K562 (cell line): ENCODE measurements around the gene USP13. TPM values are rescaled to one million over a fixed set of nuclear protein-coding genes. Genes with fewer than 3 reads are reported as not detected.

Experiments used
- ATAC-seq: fragments of 200-7000 bp; cut with Tn5 transposase; 3 replicates; pipeline ENCODE4 v1.9.1; 2020; ENCODE audit warnings: moderate library complexity
- BruUV-seq: library from RNA; stranded (reverse); fragments of 400-500 nt; replicated peaks from 2 replicates; lab custom pipeline; 2021; lab: Mats Ljungman, UMichigan
- CTCF ChIA-PET: fragments of 300-600 bp; formaldehyde crosslinking; extraction: SDS; loops from one replicate; lab custom pipeline; 2021; ENCODE audit warnings: low intra/inter-chr PET ratio; lab: Yijun Ruan, JAX
- POLR2A ChIA-PET: fragments of 300-600, 350-650 bp; sonication (Branson Sonifier 250); formaldehyde crosslinking; extraction: SDS; loops from one replicate; lab custom pipeline; 2021; ENCODE audit warnings: antibody characterized with exemption, inconsistent platforms; lab: Yijun Ruan, JAX
- DNase-seq, 4 experiments: peaks; one replicate each; pipeline versions ENCODE4 v3.0.0 to v3.0.0-alpha.2; 2011 to 2018; ENCODE audit warnings: low spot score in 3 of 4, mixed read lengths in 3 of 4; ENCODE audit errors: extremely low read depth in 1 of 4
- FAIRE-seq: peaks from 2 replicates; lab custom pipeline; 2011; peaks lifted over from hg19 to GRCh38; lab: Jason Lieb, UNC
- H2AFZ ChIP-seq: 2 replicates; pipeline ENCODE4 v1.6.0; 2011; ENCODE audit warnings: low read depth, low read length, control low read depth, inconsistent platforms
- H3K27ac ChIP-seq: fragments of 200-600 bp; 3 replicates; pipeline ENCODE4 v1.8.0; 2011; ENCODE audit warnings: low read depth, mild to moderate bottlenecking, control low read depth, inconsistent platforms, low read length, moderate library complexity, mixed read lengths; ENCODE audit errors: extremely low read depth
- H3K27me3 ChIP-seq, 2 experiments: fragments of 300-600 bp in 1 of 2; 2 replicates in 1 of 2; 3 replicates in 1 of 2; pipeline versions ENCODE4 v1.6.0 to v1.8.0; 2011; ENCODE audit warnings: inconsistent platforms in 2 of 2, low read length in 2 of 2, mild to moderate bottlenecking in 1 of 2, mixed read lengths in 1 of 2, moderate library complexity in 1 of 2; ENCODE audit not compliant: control insufficient read depth in 2 of 2, insufficient read depth in 2 of 2
- H3K36me3 ChIP-seq: fragments of 300-600 bp; 3 replicates; pipeline ENCODE4 v1.8.0; 2011; ENCODE audit warnings: mild to moderate bottlenecking, low read length, inconsistent platforms; ENCODE audit not compliant: control insufficient read depth, insufficient read depth
- H3K4me1 ChIP-seq, 2 experiments: fragments of 200-600 bp in 1 of 2; replicated peaks in 1 of 2; 2 replicates in 1 of 2; 3 replicates in 1 of 2; pipeline versions ENCODE4 v1.5.1 to v1.8.0; 2011; ENCODE audit warnings: inconsistent platforms in 2 of 2, low read length in 2 of 2, mild to moderate bottlenecking in 1 of 2, mixed read lengths in 1 of 2, moderate library complexity in 1 of 2; ENCODE audit not compliant: control insufficient read depth in 2 of 2, insufficient read depth in 2 of 2
- H3K4me2 ChIP-seq: 2 replicates; pipeline ENCODE4 v1.6.1; 2011; ENCODE audit warnings: low read length, control low read depth, inconsistent platforms, mixed read lengths; ENCODE audit not compliant: insufficient read depth
- H3K4me3 ChIP-seq: fragments of 200-600 bp; sonication (generic), shearing (Covaris generic); 2 replicates; pipeline ENCODE4 v1.5.1; 2016; ENCODE audit warnings: control low read depth, inconsistent platforms
- H3K79me2 ChIP-seq: fragments of 200-600 bp; 3 replicates; pipeline ENCODE4 v1.8.0; 2011; ENCODE audit warnings: low read length, inconsistent platforms; ENCODE audit not compliant: control insufficient read depth, insufficient read depth
- H3K9ac ChIP-seq, 2 experiments: 2 replicates each; pipeline versions ENCODE4 v1.6.0 to v1.6.1; 2011; ENCODE audit warnings: low read depth in 2 of 2, low read length in 2 of 2, control low read depth in 1 of 2, inconsistent platforms in 1 of 2, mild to moderate bottlenecking in 1 of 2, mixed read lengths in 1 of 2; ENCODE audit not compliant: insufficient read depth in 1 of 2
- H3K9me1 ChIP-seq: one replicate; pipeline ENCODE4 v1.6.0; 2011; ENCODE audit warnings: inconsistent platforms, mild to moderate bottlenecking, low read length, moderate library complexity; ENCODE audit not compliant: control insufficient read depth, insufficient read depth
- H3K9me3 ChIP-seq: replicated peaks from 2 replicates; pipeline ENCODE4 v1.5.1; 2011; ENCODE audit warnings: low read depth, low read length, inconsistent platforms; ENCODE audit not compliant: control insufficient read depth, insufficient read depth
- H4K20me1 ChIP-seq: replicated peaks from 2 replicates; pipeline ENCODE4 v1.6.1; 2011; ENCODE audit warnings: low read length, inconsistent platforms, mixed read lengths; ENCODE audit not compliant: control insufficient read depth, insufficient read depth
- ARID1B ChIP-seq: fragments of 450-650 bp; IDR thresholded peaks from 2 replicates; pipeline ENCODE4 v1.6.1; 2016; ENCODE audit warnings: antibody characterized with exemption, mild to moderate bottlenecking, inconsistent platforms
- ATF1 ChIP-seq, 2 experiments: fragments of 450-650 bp in 1 of 2; IDR thresholded peaks; 2 replicates each; pipeline ENCODE4 v1.6.1; 2016; ENCODE audit warnings: missing compliant biosample characterization in 1 of 2, missing genetic modification characterization in 1 of 2
- BDP1 ChIP-seq: IDR thresholded peaks from 3 replicates; pipeline ENCODE4 v1.6.1; 2011; ENCODE audit not compliant: insufficient read length, insufficient read depth
- DACH1 ChIP-seq: fragments of 450-650 bp; IDR thresholded peaks from 2 replicates; pipeline ENCODE4 v1.6.1; 2018; ENCODE audit not compliant: partially characterized antibody
- FOXJ2 ChIP-seq: fragments of 200-800 bp; sonication (Bioruptor generic); IDR thresholded peaks from 2 replicates; pipeline ENCODE4 v1.6.1; 2016; ENCODE audit warnings: missing genetic modification characterization, missing compliant biosample characterization
- ILF3 ChIP-seq: fragments of 450-650 bp; IDR thresholded peaks from 2 replicates; pipeline ENCODE4 v1.6.1; 2018; ENCODE audit warnings: antibody characterized with exemption, mild to moderate bottlenecking, moderate library complexity, borderline replicate concordance
- RFX1 ChIP-seq: fragments of 450-650 bp; IDR thresholded peaks from 2 replicates; pipeline ENCODE4 v1.6.1; 2016; ENCODE audit warnings: mild to moderate bottlenecking, moderate library complexity
- TEAD4 ChIP-seq, 2 experiments: sonication (generic) in 1 of 2; formaldehyde crosslinking in 1 of 2; IDR thresholded peaks; 2 replicates each; pipeline versions ENCODE4 v1.6.1 to v1.8.0; 2012 to 2022; ENCODE audit warnings: borderline replicate concordance in 1 of 2, inconsistent platforms in 1 of 2, low read length in 1 of 2, mild to moderate bottlenecking in 1 of 2, missing genetic modification reagents in 1 of 2
- WGBS: fragments of 100-300 bp; shearing (Covaris generic); methylation state at CpG from one replicate; pipeline ENCODE4 v1.1.6; 2016; ENCODE audit warnings: low coverage, mixed read lengths; ENCODE audit not compliant: insufficient coverage; ENCODE audit errors: missing lambda C conversion rate; 5-methylcytosine and 5-hydroxymethylcytosine counted together
- in situ Hi-C: fragments of 300-500 bp; cut with MboI; formaldehyde crosslinking; loops from 4 replicates; pipeline ENCODE4 v1.15.0; 2018; ENCODE audit warnings: inconsistent platforms, mixed read lengths
- intact Hi-C: fragments of 100-400 bp; cut with micrococcal nuclease; formaldehyde crosslinking; loops from 2 replicates; pipeline ENCODE4 v1.14.2; 2022
- polyA plus RNA-seq, 8 experiments: library from polyadenylated mRNA; depleted of rRNA in 4 of 8; stranded (reverse) in 5 of 8; unstranded in 3 of 8; fragments of >200 nt; fragmentation: Nextera tagmentation in 2 of 8; fragmentation: Illumina TruSeq in 1 of 8; extraction: Ambion mirVana in 2 of 8; extraction: Trizol in 1 of 8; gene quantifications; 2 replicates each; pipeline versions ENCODE4 v1.2.1 to v1.2.3, GENCODE V29; 2011 to 2014; ENCODE audit warnings: inconsistent platforms in 1 of 8, missing spikeins in 1 of 8
- total RNA-seq, 7 experiments: library from RNA; depleted of rRNA in 6 of 7; stranded (reverse); fragments of >200 nt in 6 of 7; fragmentation: Illumina TruSeq in 2 of 7; extraction: Trizol in 2 of 7; gene quantifications; 2 replicates each; pipeline versions ENCODE4 v1.2.1 to v1.2.3, GENCODE V29; 2011 to 2021; ENCODE audit warnings: low replicate concordance in 1 of 7
- TF ChIP-seq, protein P1 (sequence below): fragments of 250-450 bp; sonication (Bioruptor Pico); IDR thresholded peaks from 2 replicates; pipeline ENCODE4 v1.8.0; 2021; ENCODE audit warnings: mild to moderate bottlenecking, moderate library complexity
- TF ChIP-seq, protein P2 (sequence below): fragments of 250-450 bp; sonication (Bioruptor Pico); IDR thresholded peaks from 2 replicates; pipeline ENCODE4 v1.4.0; 2020; ENCODE audit warnings: mild to moderate bottlenecking, moderate library complexity, borderline replicate concordance

The USP13 gene
- total and polyA plus RNA-seq, 9 of the 15 experiments (the other 6 are each of a cell fraction or from before 2014, with no cell fraction given), result 0.11 to 2.3 (median 0.51) TPM

DNA sequence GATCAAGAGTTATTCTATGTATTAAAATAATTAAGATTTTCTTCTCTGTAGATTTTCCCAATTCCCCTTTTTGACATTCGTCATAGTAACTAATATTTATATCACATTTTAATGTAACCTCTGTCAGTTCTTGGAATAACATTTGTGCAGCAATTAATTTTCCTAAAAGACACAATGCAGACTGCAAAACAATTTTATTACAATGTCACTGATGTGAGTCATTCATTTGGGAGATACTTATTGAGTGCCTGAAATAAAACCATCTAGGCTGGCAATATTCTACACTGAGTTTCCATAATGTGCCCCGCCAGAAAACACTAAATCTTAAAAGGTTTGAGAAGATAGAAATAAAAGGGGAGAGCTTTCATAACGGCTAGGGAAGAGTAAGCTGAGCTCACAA lies 6.7 kb upstream of the USP13 start:
- no peaks in the 10 kb centered on the region for H4K20me1 ChIP-seq
- H3K27me3 ChIP-seq, result no peaks in the 10 kb centered on the region
- POLR2A ChIA-PET, result no interaction called here
- ATAC-seq (no peak), DNase-seq (no peak), FAIRE-seq (no peak)
- no peak overlapping the region for H2AFZ ChIP-seq
- H3K4me1 ChIP-seq, result no peaks in the 10 kb centered on the region
- no peak overlapping the region for H3K9ac ChIP-seq
- no peak overlapping the region for H3K4me3 ChIP-seq
- H3K9me3 ChIP-seq, result no peaks in the 10 kb centered on the region
- no peaks in the 10 kb centered on the region for H3K79me2 ChIP-seq
- in situ Hi-C loops, result no loop called here
- H3K4me2 ChIP-seq, result no peak overlapping the region
- TF ChIP-seq DACH1, result no peak
- no peak for TF ChIP-seq RFX1
- TF ChIP-seq FOXJ2 (tag), result no peak
- no peak for TF ChIP-seq ATF1 (CRISPR knock-in tag; IDR thresholded peaks at IDR 0.05)
- TF ChIP-seq ATF1 (tag; IDR thresholded peaks at IDR 0.05), result no peak
- no peak for TF ChIP-seq ARID1B
- TF ChIP-seq, protein P1, sequence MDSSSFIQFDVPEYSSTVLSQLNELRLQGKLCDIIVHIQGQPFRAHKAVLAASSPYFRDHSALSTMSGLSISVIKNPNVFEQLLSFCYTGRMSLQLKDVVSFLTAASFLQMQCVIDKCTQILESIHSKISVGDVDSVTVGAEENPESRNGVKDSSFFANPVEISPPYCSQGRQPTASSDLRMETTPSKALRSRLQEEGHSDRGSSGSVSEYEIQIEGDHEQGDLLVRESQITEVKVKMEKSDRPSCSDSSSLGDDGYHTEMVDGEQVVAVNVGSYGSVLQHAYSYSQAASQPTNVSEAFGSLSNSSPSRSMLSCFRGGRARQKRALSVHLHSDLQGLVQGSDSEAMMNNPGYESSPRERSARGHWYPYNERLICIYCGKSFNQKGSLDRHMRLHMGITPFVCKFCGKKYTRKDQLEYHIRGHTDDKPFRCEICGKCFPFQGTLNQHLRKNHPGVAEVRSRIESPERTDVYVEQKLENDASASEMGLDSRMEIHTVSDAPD (CRISPR knock-in tag), result no peak
- no peak for TF ChIP-seq BDP1
- no peak for TF ChIP-seq ILF3
- TF ChIP-seq TEAD4 (IDR thresholded peaks at IDR 0.05; ENCODE audit: low read length), result no peak
- TF ChIP-seq TEAD4 (CRISPR knock-in tag; IDR thresholded peaks at IDR 0.05; ENCODE audit: borderline replicate concordance), result no peak
- TF ChIP-seq, protein P2, sequence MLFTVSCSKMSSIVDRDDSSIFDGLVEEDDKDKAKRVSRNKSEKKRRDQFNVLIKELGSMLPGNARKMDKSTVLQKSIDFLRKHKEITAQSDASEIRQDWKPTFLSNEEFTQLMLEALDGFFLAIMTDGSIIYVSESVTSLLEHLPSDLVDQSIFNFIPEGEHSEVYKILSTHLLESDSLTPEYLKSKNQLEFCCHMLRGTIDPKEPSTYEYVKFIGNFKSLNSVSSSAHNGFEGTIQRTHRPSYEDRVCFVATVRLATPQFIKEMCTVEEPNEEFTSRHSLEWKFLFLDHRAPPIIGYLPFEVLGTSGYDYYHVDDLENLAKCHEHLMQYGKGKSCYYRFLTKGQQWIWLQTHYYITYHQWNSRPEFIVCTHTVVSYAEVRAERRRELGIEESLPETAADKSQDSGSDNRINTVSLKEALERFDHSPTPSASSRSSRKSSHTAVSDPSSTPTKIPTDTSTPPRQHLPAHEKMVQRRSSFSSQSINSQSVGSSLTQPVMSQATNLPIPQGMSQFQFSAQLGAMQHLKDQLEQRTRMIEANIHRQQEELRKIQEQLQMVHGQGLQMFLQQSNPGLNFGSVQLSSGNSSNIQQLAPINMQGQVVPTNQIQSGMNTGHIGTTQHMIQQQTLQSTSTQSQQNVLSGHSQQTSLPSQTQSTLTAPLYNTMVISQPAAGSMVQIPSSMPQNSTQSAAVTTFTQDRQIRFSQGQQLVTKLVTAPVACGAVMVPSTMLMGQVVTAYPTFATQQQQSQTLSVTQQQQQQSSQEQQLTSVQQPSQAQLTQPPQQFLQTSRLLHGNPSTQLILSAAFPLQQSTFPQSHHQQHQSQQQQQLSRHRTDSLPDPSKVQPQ (CRISPR knock-in tag), result no peak
- no peak overlapping the region for H3K27ac ChIP-seq
- 25% methylated on average over 3 of the region's 3 CpGs for WGBS
- CTCF ChIA-PET, result no interaction called here
- H3K9me1 ChIP-seq, result no peaks in the 10 kb centered on the region
- intact Hi-C loops, result no loop called here
- BruUV-seq, result no TSS peak
- no peaks in the 10 kb centered on the region for H3K36me3 ChIP-seq
